ENCODE measurements around the gene NKRF.

- TF ChIP-seq CTCF (IDR thresholded peaks at IDR 0.05) (no peak), POLR2A (IDR thresholded peaks at IDR 0.05) (no peak)
Measured at GRCh38 chrX:119573222-119573621, 33.0 kb downstream of the NKRF start.
